DMS53 (cell line): ENCODE measurements around the gene SACM1L.
A peak's percentile ranks its signal among the peaks of the same experiment; 100 is the strongest.
"Not testable (repeated sequence)": the region's sequence is repeated elsewhere in the genome, so short reads cannot be mapped to it uniquely, and the experiment has no call there.

Source experiments
- DNase-seq: peaks from one replicate; lab custom pipeline; 2025; lab: John Stamatoyannopoulos, UW

SACM1L gene

DNA sequence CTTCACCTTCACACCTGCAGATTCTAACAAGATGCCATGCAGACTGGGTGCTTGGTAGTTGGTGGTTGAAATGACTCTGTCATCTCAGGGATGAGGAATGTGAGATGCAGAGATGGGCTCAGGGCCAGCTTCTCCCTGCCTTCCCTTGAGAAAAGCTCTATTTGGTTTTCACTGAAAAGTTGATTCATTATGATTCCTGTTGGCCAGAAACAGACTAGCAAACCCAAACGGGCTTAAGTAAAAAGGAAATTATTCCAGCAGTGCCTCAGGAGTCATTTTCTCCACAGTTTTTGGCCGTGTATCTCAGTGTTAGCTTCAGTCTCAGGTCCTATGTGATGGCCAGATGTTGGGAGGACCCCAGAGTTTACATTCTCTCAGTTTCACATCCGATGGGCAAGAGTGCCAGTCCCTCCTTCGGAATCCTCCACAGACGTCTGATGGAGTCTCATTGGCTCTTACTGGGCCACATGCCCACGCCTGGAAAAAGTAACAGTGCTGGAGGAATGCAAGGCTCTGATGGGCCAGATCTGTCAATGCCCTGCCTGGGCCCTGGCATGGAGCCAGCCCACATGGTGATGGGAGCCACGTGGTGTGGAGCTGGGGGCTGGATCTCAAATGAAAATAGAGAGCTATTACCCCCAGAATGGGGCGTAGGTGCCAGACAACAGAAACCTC is 22.3 kb upstream of the SACM1L start:
- DNase-seq: no peak

DNA sequence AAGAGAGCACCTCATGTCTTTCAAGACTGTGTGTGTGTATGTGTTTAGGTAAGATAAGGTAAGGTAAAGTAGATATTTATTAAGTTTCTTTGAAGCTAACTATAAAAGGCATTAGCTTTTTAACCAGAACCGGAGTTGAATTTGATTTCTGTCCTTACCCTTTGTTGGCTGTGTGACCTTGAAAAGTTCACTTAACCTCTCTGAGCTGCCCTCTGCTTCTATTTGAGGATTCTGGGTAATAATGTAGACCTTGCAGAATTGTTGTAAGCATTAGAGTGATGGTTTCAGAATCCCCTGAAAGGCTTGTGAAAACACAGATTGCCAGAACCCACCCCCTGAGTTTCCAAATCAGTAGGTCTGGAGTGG is 21.6 kb upstream of the SACM1L start:
- DNase-seq: no peak

DNA sequence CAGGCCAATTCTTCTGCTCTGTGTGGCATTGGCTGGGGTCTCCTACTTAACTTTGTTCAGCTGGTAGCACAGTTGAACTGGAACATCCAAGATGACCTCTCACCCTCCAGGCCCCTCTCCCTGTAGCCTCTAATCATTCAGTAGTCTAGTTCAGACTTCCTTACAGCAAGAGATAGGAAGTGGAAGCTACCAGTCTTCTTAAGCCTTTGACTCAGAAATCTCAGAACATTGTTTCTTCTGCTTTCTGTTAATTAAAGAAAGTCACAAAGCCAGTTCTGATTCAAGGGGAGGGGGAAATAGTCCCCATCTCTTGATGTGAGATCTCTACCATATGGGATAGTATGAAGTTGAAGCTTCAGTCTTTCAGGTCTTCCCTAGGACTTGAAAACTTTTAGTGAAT is 18.8 kb upstream of the SACM1L start:
- no peak for DNase-seq

DNA sequence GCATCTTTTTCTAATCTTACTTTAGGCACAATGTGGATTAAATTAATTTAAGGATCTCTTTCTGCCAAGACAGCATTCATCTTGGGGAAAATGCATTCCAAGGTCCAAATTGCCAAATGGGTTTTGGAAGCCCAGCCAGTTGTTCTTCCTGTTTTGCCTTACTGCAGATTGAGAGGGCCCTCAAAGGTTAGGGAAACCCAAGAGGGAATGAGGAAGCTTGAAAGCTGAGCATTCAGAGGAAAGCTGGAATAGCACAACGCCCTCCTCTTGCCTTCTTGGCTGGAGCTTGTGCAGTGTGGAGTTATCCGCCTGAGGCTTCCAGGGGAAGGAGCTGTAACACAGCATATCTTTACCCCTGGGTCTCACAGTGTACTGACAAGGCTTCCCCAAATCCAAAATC is 18.2 kb upstream of the SACM1L start:
- DNase-seq: no peak

DNA sequence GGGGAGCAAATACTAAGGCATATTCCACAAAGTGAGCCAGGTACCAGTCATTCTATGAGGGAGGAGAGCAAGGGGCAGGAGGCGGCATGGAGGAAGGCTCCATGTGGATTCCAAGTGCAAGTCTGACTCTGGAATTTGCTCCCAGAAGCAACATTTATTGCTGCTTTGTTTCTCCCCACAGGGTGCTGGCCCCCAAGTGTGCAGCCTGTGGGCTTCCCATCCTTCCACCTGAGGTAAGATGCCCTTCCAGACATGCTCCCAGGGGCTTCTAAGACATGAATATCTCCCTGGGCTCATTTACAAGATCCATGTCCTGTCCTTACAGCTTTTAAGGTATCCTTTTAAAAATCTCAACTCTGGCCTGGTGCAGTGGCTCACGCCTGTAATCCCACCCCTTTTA is 15.9 kb upstream of the SACM1L start:
- DNase-seq: no peak

DNA sequence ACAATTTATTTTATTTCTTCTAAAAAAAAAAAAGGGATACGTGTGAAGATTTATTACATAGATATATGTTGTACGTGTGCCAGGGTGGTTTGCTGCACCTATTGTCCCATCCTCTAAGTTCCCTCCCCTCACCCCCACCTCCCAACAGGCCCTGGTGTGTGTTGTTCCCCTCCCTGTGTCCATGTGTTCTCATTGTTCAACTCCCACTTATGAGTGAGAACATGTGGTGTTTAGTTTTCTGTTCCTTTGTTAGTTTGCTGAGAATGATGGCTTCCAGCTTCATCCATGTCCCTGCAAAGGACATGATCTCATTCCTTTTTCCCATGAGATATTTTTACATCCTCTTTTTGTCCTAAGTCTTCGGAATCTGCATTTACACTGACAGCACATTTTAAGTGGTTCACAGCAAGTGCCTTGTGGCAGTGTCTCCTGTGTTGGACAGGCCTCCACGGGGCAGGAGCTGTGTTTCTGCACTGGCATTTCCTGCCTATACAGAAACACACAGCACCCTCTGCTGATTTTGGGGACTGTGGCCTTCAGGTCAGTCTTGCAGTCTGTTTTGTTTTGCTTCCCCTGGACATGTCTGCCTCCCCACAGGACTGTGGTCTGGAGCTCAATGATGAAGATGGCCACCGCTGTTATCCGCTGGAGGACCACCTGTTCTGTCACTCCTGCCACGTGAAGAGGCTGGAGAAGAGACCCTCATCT is 12.7 kb upstream of the SACM1L start:
- DNase-seq: no peak

DNA sequence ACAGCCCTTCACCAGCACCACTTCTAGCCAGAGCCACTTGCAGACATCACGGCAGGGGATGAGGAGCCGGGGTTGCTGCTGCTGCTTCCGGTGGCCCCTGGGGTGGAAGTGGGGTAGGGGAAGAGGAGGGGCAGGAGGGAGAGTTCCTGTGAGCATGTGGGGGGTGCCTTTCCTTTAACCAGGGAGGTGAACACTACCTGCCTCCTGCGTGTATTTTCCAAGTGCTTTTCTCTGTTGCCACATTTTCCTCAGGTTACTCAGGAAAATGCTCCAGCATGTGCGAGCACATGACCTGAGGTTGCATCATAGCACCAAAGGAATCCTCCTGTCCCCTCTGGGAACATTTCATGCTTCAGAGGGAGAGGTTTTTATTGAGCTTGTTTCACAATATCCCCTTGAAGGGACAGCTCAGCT is 12.2 kb upstream of the SACM1L start:
- DNase-seq: no peak

DNA sequence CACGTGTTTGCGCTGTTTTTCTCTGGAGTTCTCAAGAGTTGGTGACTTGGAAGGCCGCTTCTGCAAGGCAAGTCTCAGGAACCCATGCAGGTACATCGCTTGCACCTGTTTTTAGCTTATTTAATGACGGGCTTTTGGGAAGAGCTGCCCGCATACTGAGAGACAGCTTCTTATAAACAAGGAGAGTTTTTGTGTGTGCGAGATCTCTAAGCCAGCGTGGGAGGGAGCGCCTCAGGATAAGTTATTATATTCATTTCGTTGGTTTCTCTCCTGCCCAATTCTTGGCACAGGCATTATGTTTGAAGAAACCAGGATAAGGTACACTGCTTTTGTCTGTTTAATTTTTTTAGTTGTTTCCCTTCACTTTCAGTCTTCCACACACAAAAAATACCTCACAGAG is 11.4 kb upstream of the SACM1L start:
- no peak for DNase-seq

DNA sequence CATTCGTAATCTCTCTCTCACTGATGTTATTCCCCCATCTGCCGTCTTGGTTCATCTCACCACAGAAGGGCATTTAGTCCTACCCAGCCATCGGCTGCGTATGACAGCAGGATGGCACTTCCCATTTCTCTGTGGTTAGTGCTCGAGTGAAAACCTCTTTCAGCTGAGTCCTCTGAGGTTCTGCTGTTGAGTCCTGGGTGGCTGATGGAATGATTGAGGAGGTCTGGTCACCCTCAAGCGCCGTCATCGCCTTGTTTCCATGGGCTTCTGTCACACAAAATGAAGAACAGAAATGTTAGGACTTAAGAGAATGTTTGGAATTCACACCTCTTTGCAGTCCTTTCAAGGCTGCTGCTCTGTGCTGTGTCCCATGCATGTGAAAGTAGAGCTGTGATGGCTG is 9.4 kb upstream of the SACM1L start:
- no peak for DNase-seq

DNA sequence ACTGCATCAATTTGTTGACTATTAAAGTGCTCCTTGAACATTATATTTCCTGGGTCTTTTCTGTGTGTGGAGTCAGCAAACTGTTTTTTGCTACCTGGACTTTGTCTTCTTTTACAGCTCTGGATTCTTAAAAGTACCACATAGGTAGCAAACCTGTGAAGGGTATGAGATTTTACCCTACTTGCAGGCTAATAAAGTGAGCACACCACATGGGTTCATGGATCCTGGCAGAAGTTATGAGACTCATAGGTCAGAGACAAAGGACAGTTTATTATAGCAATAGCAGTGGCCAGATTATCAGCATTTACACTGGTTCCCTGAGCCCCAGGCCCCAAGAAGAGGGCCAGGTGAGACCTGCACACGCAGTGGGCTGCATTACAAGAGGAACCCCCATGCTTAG is 8.0 kb upstream of the SACM1L start:
- DNase-seq: no peak

DNA sequence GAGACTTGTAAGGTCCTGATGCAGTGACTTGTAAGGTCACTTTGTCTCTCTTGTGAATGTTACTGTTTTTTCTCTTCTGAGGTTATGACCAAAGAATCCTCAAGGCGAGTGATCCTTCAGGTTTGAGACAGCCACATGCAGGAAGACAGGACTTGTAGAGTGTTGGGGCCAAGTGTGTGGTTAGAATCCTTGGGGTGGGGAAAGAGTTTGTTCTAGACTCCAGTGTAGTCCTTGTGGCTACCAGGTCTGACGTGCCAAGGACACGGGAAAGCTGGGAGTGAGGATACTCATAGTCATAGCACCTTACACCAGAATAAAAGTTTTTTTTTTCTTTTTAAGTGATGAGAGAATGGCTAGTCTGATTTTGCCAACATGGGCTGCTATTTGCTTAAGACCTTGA is 7.3 kb upstream of the SACM1L start:
- DNase-seq: no peak

DNA sequence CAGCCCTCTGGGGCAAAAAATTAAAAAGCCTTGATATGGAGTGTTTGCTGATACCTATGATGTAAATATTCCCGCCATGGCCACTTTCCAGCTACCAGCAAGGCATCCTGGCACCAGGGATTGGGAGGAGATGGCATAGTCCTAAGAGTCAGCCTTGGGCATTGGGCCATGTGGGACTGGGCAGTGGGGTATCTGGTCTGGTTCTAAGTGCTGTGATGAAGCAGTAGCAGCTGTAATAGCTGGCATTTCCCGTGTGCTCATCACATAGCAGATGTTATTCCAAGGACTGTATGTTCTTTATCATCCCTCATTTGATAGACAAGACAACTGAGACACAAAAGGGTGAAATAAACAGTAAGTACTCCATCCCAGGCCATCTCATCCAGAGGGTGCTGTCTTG is 6.9 kb upstream of the SACM1L start:
- DNase-seq: no peak

DNA sequence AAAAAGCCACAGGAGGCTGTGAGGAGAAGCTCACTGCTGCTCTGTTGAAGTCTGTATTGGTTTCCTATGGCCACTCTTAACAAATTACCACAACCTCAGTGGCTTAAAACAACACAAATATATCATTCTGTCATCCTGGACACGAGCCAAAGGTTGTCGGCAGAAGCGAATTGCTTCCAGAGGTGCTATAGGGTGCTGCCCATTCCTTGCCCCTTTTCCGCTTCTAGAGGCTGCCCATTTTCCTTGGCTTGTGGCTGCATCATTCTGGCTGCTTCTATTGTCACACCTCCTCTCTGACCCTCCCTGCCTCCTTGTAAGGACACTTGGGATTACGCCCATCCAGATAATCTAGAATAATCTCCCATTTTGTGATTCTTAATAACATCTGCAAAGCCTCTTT is 6.4 kb upstream of the SACM1L start:
- no peak for DNase-seq

DNA sequence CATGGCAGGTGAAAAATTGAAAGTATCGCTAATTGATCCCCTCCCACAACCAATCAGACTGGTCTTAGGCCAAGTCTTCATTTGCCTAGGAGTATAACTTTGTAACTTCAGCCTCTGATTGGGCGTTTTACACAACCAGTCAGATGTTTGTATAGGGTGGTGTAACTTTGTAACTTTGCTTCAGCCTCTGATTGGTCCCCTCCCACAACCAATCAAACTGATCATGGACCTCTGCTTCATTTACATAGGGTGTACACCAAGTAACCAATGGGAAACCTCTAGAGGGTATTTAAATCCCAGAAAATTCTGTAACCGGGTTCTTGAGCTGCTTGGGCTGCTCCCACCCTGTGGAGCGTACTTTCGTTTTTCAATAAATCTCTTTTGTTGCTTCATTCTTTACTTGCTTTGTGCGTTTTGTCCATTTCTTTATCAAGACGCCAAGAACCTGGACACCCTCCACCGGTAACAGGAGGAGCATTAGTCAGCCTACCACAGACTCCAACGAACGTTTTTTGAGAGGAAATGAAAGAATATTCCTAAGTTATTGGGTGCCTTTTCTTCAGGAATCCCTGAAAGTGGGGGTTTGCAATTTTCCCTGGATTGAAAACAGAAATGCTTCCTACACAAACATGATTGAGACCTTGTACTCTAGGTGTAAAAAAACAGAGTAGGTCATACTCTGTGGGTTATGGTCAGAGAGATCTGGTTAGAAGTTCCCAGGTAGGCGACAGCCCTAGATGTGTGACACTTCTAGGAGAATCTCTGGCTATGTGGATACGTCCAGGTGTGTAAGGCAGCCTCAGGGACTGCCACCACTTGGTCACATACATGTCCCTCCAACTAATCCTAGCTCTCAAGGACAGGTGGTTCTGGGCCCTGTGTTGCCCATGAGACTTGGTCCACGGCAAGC is 5.5 kb upstream of the SACM1L start:
- DNase-seq: peak; percentile 25

DNA sequence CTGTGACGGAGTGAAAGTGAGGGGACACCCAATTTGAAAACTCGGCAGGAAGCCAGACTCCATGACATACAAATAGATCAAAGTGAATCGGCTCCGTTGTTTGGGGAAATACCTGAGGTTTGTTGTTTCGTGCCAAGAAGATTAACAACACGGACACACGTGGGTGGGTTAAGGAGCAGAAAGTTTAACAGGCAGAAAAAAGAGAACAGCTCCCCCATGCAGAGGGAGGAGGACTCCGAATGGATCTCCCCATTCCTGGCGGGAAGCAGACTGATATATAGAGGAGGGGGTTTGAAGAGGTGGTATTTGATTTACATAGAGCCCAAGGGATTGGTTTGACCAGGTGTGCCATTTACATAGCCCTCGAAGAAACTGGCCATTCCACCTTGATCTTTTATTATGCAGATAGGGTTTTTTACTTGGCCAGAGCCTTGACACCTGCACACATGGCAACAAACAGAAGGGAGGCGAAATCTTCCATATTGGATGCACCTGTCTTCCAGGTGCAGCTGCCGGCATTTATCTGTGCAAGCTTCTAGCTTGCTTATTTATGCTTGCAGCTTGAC is 4.8 kb upstream of the SACM1L start:
- peak; percentile 36 for DNase-seq

DNA sequence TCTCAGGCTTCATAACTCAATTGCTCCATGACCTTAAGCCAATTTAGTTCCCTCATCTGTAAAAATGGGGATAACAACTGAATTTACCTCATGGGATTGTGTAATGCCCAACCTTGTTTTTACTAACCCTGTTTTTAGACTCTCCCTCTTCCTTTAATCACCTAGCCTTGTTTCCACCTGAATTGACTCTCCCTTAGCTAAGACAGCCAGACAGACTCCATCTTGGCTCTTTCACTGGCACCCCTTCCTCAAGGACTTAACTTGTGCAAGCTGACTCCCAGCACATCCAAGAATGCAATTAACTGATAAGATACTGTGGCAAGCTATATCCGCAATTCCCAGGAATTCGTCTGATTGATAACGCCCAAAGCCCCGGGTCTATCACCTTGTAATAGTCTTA is 3.5 kb upstream of the SACM1L start:
- not testable (repeated sequence) for DNase-seq

DNA sequence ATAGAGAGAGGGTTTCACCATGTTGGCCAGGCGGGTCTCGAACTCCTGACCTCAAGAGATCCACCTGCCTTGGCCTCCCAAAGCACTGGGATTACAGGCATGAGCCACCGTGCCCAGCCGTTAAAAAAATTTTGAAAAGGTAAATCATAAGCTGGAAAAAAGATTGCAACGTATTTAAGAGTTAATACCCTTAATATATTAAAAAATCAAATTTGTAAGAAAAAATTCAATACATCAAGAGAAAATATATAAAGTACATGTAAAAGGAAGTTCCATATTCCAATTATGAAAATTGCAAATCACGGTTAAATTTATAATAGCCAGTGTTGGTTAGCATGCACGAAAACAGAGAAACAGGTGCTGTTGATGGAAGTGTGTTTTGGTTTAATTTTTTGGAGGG is 2.3 kb upstream of the SACM1L start:
- no peak for DNase-seq

DNA sequence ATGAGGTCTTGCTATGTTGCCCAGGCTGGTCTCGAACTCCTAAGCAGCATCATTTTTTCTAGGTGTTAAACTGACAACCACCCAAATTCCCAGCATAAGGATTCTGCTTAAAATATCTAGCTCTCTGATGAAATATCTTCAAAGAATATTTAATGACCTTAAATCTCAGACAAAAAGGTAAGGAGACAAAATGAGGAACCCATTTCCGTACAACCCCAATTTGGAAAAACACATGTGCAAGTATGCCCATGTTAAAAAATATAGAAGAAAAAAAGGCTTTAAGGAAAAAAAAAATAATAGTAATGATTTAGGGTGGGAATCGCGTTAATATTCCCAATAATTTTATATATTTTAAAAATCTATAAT is 1.4 kb upstream of the SACM1L start:
- peak; percentile 25 for DNase-seq

DNA sequence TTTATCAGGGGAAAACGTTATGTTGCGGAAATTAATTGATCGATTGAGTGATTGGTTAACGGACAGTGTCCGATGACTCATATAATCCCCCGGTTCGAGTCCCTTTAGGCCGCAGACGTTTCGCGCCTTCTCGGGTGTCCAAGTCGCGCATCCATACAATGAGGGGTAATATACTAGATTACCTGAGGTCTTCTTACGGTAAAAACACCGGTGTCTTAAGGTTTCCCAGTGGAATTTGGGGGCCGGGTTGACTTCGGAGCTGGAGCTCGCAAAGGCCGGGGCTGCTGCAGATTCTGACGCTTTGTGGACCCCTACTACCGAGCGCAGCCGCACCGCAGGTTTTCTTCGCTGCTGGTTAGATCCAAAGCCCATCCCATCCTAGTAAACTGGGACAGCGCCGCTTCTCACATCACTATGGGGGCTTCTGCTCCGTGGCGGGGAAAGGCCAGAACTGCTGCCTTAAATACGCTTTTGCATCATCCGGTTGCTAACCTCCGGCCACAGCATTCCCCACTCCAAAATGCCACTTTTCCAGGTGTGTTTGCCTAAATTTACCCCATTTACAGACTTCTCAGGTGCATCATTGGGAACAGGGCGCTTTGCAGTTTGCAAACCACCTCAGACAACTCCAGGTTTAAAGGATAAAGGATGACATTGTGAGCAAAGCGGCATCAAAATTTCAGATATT is 858 bp upstream of the SACM1L start:
- peak; percentile 61 for DNase-seq

DNA sequence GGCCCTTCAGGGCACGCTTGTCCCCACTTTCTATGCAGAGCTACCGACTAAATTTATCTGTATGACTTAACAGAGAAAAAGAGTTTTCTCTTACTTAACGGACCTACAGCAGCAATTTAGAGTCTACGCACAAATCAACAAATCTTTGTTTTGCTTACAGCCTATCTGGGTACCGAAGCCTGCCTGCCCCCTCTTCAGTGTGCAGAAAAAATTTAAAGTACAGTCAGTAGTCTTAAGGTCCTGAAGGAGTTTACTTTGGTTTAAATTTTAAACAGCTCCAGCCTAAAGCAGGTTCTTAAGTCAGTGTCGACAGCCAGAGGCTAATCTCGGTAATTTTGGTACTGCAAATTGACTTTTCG is 570 bp downstream of the SACM1L start:
- DNase-seq: no peak

DNA sequence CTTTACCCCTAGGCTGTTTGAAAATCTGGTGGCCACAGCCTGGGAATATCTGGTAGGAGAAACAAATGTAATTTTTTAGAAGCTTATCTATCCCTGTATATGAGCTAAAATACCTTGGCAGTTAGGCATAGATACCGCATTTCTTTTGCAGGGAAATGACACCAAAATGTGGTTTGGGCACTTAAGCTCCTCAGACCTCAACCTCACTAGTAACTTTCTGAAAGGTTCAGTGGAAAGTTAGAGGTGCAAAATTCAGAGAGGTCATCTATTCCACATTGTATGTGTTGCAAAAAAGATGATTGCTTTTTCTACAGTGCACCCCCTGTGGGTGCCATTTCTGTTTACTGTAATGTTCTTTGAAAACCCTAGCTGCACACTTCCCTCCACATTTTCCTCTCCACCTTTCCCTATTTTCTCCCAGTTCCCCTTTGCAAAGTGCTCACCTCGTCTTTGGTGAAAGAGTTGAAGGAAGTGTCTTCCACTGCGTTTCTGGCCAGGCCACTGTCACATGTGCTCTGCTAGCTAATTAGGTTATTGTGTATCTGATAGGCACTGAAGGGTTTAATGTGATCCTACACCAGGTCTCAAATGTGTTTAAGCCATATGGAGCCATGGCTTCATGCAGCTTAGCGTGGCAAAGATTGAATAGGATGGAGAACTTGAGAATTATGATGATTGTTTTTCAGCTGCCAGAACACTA is 1.3 kb downstream of the SACM1L start:
- no peak for DNase-seq

DNA sequence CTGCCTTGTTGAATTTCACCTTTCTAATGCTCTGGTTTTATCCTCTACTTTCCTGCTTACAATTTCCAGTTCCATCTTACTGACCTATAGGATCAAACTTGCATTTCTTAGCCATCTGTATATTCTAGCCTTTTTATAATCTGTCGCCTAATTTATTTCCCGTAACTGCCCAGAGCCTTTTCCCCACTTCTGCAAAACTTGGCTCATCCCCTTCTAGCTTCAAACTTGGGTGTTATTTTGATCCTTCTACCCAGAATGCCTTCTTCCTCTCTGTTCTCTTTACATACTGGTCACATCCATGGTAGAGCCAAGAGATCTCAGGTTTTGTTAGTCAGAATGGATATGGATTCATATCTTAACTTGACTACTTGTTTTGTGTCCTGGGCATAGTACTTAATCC is 2.6 kb downstream of the SACM1L start:
- no peak for DNase-seq
